Panc1 (cell line): ENCODE measurements around the gene ACER3. TPM values are rescaled to one million over a fixed set of nuclear protein-coding genes. Genes with fewer than 3 reads are reported as not detected.

ENCODE experiments used
- ATAC-seq: fragments of 200-7000 bp; cut with Tn5 transposase; 2 replicates; pipeline ENCODE4 v1.9.1; 2020; ENCODE audit warnings: mild to moderate bottlenecking, moderate library complexity
- BruUV-seq: library from RNA; stranded (reverse); fragments of 400-500 nt; replicated peaks from 2 replicates; lab custom pipeline; 2021; lab: Mats Ljungman, UMichigan
- CTCF ChIA-PET: fragments of 300-600 bp; sonication (Branson Sonifier 250); formaldehyde crosslinking; loops from one replicate; lab custom pipeline; 2022; ENCODE audit warnings: antibody characterized with exemption; lab: Charles Lee
- POLR2A ChIA-PET: fragments of 300-600 bp; sonication (Branson Sonifier 250); formaldehyde crosslinking; loops from one replicate; lab custom pipeline; 2022; ENCODE audit warnings: antibody characterized with exemption; lab: Charles Lee
- DNase-seq: peaks from one replicate; pipeline ENCODE4 v3.0.0-alpha.2; 2010; ENCODE audit warnings: low read depth, low spot score
- H3K27ac ChIP-seq: 2 replicates; pipeline ENCODE4 v1.5.1; 2011; ENCODE audit warnings: mild to moderate bottlenecking, low read length, inconsistent platforms
- H3K27me3 ChIP-seq: fragments of 200-500 bp; sonication (Bioruptor generic); 2 replicates; pipeline ENCODE4 v1.6.0; 2014; ENCODE audit warnings: low read length, inconsistent platforms; ENCODE audit not compliant: control insufficient read depth, insufficient read depth
- H3K36me3 ChIP-seq: fragments of 200-500 bp; sonication (Bioruptor generic); 2 replicates; pipeline ENCODE4 v1.5.1; 2014; ENCODE audit warnings: inconsistent platforms, mild to moderate bottlenecking, low read length, moderate library complexity; ENCODE audit not compliant: control insufficient read depth, insufficient read depth
- H3K4me1 ChIP-seq: 2 replicates; pipeline ENCODE4 v1.5.1; 2011; ENCODE audit warnings: inconsistent platforms, mild to moderate bottlenecking, low read length, moderate library complexity; ENCODE audit not compliant: control insufficient read depth, insufficient read depth
- H3K4me3 ChIP-seq, 2 experiments: 2 replicates each; pipeline ENCODE4 v1.5.1; 2011 to 2012; ENCODE audit warnings: low read depth in 2 of 2, low read length in 2 of 2, mild to moderate bottlenecking in 2 of 2, inconsistent platforms in 1 of 2, moderate library complexity in 1 of 2
- H3K9me3 ChIP-seq: fragments of 200-500 bp; sonication (Bioruptor generic); 2 replicates; pipeline ENCODE4 v1.5.1; 2014; ENCODE audit warnings: low read depth, mild to moderate bottlenecking, inconsistent platforms, low read length, moderate library complexity; ENCODE audit not compliant: control insufficient read depth, insufficient read depth
- POLR2AphosphoS5 ChIP-seq: IDR thresholded peaks from 2 replicates; pipeline ENCODE4 v1.6.1; 2012; ENCODE audit warnings: mild to moderate bottlenecking, low read depth, low read length, moderate library complexity
- REST ChIP-seq, 2 experiments: IDR thresholded peaks; 2 replicates each; pipeline ENCODE4 v1.6.1; 2011 to 2012; ENCODE audit warnings: low read depth in 2 of 2, control low read depth in 1 of 2, low read length in 1 of 2, mild to moderate bottlenecking in 1 of 2, moderate library complexity in 1 of 2; ENCODE audit not compliant: insufficient read depth in 1 of 2
- SIN3A ChIP-seq: IDR thresholded peaks from 2 replicates; pipeline ENCODE4 v1.6.1; 2012; ENCODE audit warnings: low read depth, mild to moderate bottlenecking, low read length, moderate library complexity, borderline replicate concordance; ENCODE audit not compliant: insufficient read depth
- TCF7L2 ChIP-seq: IDR thresholded peaks from 2 replicates; pipeline ENCODE4 v1.6.1; 2011; ENCODE audit warnings: mild to moderate bottlenecking, low read depth, low read length, inconsistent platforms
- in situ Hi-C: cut with HindIII; loops from 2 replicates; pipeline ENCODE4 v1.10.0; 2016; ENCODE audit warnings: low sequenced_read_pairs, low pct_unique_long_range_greater_than_20kb
- intact Hi-C: fragments of 100-400 bp; cut with micrococcal nuclease; formaldehyde crosslinking; loops from one replicate; pipeline ENCODE4 v1.10.0; 2022; ENCODE audit not compliant: unreplicated experiment
- total RNA-seq: library from RNA; stranded (reverse); gene quantifications from one replicate; pipeline ENCODE4 v1.2.1, GENCODE V29; 2021; ENCODE audit not compliant: unreplicated experiment
- TF ChIP-seq, protein P1 (sequence below): fragments of 450-650 bp; IDR thresholded peaks from 2 replicates; pipeline ENCODE4 v1.5.1; 2017; ENCODE audit warnings: mild to moderate bottlenecking

ACER3 gene
- total RNA-seq, 1 experiment from 2014 or later = 41.8 TPM

GRCh38 chr11:76902121-76903014 lies 41.6 kb downstream of the ACER3 start:
- H3K27me3 ChIP-seq = no peaks in the 10 kb centered on the region
- H3K9me3 ChIP-seq = no peaks in the 10 kb centered on the region
- no peaks in the 10 kb centered on the region for H3K36me3 ChIP-seq
- ATAC-seq = no peak
- TF ChIP-seq REST (IDR thresholded peaks at IDR 0.05; ENCODE audit: insufficient read depth in 1 of 2, low read depth in 2 of 2, low read length in 1 of 2) (no peak), POLR2AphosphoS5 (no peak), SIN3A (no peak), TCF7L2 (no peak)
- TF ChIP-seq, protein P1, sequence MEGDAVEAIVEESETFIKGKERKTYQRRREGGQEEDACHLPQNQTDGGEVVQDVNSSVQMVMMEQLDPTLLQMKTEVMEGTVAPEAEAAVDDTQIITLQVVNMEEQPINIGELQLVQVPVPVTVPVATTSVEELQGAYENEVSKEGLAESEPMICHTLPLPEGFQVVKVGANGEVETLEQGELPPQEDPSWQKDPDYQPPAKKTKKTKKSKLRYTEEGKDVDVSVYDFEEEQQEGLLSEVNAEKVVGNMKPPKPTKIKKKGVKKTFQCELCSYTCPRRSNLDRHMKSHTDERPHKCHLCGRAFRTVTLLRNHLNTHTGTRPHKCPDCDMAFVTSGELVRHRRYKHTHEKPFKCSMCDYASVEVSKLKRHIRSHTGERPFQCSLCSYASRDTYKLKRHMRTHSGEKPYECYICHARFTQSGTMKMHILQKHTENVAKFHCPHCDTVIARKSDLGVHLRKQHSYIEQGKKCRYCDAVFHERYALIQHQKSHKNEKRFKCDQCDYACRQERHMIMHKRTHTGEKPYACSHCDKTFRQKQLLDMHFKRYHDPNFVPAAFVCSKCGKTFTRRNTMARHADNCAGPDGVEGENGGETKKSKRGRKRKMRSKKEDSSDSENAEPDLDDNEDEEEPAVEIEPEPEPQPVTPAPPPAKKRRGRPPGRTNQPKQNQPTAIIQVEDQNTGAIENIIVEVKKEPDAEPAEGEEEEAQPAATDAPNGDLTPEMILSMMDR = no peak
- no peak overlapping the region for H3K27ac ChIP-seq
- in situ Hi-C loops = no loop called here
- POLR2A ChIA-PET = interaction anchor here (0.7 kb wide), 1 partner anchor 16 kb away, joined by 3 read pairs; no protein-coding TSS in a partner anchor
- no peak for DNase-seq
- H3K4me3 ChIP-seq = no peak overlapping the region
- no TSS peak for BruUV-seq
- intact Hi-C loops = no loop called here
- H3K4me1 ChIP-seq = 0 out of 2 replicates have a peak, but pooled peaks cover 3% of the 10 kb centered on the region
- CTCF ChIA-PET = no interaction called here

- ChIA-PET POLR2A (no interaction called here), CTCF (no interaction called here)
- ATAC-seq (no peak), DNase-seq (no peak)
- BruUV-seq = no TSS peak
- Histone ChIP-seq H3K27ac (no peak overlapping the region), H3K4me1 (0 out of 2 replicates have a peak, but pooled peaks cover 3% of the 10 kb centered on the region), H3K9me3 (no peaks in the 10 kb centered on the region), H3K27me3 (no peaks in the 10 kb centered on the region), H3K4me3 (no peak overlapping the region), H3K36me3 (no peaks in the 10 kb centered on the region)
- intact Hi-C loops = no loop called here
- in situ Hi-C loops = no loop called here
- TF ChIP-seq POLR2AphosphoS5 = no peak
- no peak for TF ChIP-seq SIN3A
- TF ChIP-seq, protein P1 = no peak
- no peak for TF ChIP-seq REST (IDR thresholded peaks at IDR 0.05; ENCODE audit: insufficient read depth in 1 of 2, low read depth in 2 of 2, low read length in 1 of 2)
- TF ChIP-seq TCF7L2 = no peak
Measured at GRCh38 chr11:76903325-76903724, 42.6 kb downstream of the ACER3 start.
